GM19043 (cell line): ENCODE measurements around the gene MYO6.
"Not testable (repeated sequence)": the region's sequence is repeated elsewhere in the genome, so short reads cannot be mapped to it uniquely, and the experiment has no call there.

Source experiments
- ATAC-seq: cut with Tn5 transposase; IDR thresholded peaks from one replicate; pipeline ENCODE4 v1.9.1; 2021; ENCODE audit warnings: low read depth; ENCODE audit not compliant: unreplicated experiment

MYO6 gene

DNA sequence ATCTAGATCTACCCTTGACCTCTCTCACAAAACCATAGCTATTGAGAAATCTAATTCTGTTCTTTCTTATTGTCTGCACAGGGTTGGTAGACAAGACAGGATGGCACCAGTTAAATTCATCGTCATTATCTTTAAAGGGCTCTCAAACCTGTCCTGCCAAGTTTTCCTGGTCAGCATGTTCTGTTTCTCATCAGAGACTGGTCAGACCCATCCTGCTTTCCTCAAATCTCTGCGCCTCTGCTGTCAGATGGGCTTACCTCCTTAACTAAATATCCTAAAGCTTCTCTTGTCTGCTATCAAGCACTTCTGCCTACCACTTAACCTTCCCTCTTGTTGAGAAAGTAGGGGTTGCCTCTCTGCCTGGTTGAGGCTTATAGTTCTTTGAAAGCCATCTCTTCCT lies 125.2 kb downstream of the MYO6 start:
- ATAC-seq = no peak

DNA sequence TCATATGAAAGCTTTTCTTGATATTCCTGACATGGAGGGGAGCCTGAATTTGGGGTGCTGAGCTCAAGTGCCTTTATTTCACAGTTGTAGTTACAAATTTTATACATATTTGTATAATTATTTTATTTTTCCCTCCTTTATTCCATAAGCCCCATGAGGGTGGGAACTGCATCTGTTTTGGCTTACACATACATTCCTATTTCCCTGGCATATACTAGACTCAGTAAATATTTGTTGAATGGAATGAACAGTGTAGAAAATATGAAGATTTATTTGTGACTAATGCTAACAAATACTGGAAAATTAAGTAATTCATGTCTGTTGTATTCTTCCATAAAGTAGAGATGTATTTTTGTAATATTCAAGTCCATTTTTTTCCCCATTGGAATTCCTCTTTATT lies 127.1 kb downstream of the MYO6 start:
- ATAC-seq = no peak

GRCh38 chr6:75880305-75880704 lies 131.3 kb downstream of the MYO6 start:
- no peak for ATAC-seq

GRCh38 chr6:75882734-75883133 lies 133.7 kb downstream of the MYO6 start:
- ATAC-seq = no peak

DNA sequence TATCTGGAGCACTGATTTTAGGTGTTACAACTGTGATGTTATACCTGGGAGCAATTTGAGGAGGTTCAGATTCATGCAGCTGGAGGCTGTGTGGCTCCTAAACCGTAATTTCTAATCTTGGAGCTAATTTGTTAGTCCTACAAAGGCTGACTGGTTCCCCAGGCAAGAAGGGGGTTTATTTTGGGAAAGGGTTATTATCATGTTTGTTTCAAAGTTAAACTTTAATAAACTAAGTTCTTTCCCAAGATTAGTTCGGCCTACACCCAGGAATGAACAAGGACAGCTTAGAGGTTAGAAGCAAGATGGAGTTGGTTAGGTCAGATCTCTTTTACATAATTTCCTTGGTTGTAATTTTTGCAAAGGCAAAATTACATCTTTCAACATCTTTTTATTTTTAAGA lies 135.8 kb downstream of the MYO6 start:
- ATAC-seq = no peak

GRCh38 chr6:75892384-75892783 lies 143.3 kb downstream of the MYO6 start:
- no peak for ATAC-seq

- peak; percentile 79 for ATAC-seq
Observed at GRCh38 chr6:75893058-75893775, 144.2 kb downstream of the MYO6 start.

- ATAC-seq = no peak
Observed at GRCh38 chr6:75893776-75894152, 144.7 kb downstream of the MYO6 start.

DNA sequence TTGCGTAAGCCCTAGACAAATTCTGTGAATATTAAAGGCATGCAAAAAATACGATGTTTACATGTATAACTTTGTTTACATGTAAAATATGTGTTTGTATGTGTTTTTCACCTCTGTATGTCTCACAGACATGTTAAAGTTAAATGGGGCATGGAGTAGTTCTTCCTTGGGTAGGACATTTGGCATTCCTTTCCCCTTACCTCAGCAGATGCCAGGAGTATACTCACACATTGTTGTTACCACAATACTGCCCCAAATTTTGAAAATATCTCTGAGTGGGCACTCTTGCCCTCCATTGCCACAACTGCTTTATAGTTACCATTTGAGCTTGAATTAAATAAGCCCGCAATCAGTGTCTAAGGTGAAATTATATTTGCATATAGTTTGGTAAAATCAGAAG lies 147.5 kb downstream of the MYO6 start:
- ATAC-seq = no peak

- ATAC-seq = not testable (repeated sequence)
Observed at GRCh38 chr6:75900216-75900615, 151.2 kb downstream of the MYO6 start.

DNA sequence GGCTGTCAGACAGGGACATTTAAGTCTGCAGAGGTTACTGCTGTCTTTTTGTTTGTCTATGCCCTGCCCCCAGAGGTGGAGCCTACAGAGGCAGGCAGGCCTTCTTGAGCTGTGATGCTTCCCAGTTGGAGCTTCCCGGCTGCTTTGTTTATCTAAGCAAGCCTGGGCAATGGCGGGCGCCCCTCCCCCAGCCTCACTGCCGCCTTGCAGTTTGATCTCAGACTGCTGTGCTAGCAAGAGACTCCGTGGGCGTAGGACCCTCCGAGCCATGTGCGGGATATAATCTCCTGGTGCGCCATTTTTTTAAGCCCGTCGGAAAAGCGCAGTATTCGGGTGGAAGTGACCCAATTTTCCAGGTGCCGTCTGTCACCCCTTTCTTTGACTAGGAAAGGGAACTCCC lies 156.1 kb downstream of the MYO6 start:
- ATAC-seq = not testable (repeated sequence)

DNA sequence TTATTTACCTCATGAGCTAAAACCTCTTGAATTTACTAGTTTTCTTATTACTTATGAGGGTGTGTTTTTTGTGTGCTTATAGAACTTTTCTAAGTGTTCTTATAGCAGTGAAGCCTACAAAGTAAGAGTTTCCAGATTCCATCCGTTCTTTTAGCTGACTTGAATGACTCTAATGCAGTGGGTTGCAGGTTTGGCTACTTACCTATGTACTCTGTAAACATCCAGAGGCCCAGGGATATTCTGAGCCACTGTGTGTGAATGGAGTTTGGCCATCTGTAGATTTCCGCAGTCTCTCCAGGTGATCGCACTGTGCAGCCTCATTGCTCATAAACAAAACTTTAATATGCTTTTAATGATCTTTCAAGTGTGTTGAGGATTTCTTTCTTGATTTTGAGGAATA lies 157.8 kb downstream of the MYO6 start:
- no peak for ATAC-seq

DNA sequence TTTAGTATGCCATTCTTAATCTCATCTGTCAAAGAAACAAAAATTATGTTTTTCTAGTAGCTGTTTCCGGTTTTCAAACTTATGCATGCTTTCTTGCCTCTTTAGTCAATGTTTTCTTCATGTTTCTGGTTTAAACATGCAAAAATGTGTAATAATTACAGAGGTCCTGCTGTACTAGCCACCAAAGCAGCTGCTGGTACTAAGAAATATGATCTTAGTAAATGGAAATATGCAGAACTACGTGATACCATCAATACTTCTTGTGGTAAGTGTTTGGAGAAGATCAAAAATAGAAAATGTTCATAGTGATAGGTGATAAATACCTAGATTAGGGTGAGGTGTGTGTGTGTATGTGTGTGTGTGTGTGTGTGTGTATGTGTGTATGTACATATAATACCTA lies 158.4 kb downstream of the MYO6 start:
- ATAC-seq = no peak

DNA sequence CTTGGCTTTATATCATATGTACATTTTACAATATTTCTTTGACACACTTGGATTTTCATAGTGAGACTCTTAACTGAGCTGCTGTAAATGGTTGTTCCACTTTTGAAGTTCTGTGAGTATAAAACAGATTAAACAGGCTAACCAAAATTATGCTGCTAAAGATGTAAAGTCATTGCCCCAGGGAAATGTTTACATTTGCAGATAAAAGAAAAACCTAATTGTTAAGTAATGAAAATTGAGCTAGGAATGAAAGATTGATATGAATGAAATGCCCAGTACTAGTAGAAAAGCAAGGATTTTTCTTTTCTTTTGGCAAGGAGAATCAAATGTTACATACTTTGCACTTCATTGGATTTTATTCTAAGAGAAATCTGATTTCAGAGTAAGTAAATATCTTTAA lies 164.0 kb downstream of the MYO6 start:
- ATAC-seq = no peak

DNA sequence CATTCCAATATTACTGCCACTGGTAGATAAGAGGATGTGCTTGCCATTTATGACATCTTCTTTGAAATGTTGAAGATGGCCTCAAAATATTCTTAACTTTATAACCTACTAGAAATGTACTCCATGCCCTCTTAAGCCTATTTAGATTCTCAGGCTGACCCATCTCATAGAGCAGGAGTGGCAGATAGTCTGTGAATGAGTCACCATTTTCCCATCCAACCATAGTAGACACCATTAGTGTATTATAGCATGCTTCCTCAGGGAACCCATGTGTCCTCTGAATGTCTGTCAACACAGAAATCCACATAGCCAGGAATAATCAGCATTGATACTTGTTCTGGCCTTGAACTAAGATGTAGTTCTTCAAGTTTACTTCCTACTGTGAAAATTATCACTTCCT lies 173.2 kb downstream of the MYO6 start:
- no peak for ATAC-seq

DNA sequence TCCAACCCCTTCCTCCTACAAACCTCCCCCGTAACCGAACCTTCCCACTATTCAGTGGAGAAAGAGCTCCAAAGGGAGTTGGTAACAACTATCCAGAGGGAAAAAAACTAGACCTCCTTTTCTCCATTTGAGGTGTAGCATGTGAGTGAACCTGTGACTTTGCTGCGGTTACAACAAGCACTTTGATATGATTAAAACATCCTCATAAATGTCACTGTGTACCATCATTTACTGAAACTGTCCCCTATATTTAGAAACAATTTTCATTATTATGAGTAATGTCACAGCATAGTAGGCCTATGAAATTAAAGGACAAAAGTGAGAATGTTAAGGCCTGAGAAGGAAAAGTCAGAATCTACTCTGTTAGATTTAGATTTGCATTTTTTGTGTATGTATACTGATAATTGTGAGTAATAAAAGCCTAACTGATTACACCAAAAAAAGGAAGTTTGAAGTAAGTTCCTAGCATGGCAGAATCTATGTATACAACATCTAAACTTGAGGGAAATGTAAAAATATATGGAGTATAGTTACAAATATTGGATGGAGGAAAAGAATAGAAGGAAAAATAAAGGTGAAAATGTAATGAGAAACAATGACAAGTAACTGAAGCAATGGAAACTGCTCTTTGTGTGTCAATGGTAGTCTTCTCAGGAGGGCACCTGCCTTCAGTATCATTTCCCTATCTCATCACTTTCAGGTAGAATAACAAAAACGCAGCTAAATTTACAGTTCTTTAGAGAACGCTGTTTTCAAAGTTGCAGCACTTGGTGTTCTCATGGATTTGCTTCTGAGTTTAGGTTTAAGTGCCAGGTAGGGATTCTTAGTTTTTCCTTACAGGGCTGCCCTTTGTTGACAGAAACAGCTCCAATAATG lies 177.5 kb downstream of the MYO6 start:
- no peak for ATAC-seq

DNA sequence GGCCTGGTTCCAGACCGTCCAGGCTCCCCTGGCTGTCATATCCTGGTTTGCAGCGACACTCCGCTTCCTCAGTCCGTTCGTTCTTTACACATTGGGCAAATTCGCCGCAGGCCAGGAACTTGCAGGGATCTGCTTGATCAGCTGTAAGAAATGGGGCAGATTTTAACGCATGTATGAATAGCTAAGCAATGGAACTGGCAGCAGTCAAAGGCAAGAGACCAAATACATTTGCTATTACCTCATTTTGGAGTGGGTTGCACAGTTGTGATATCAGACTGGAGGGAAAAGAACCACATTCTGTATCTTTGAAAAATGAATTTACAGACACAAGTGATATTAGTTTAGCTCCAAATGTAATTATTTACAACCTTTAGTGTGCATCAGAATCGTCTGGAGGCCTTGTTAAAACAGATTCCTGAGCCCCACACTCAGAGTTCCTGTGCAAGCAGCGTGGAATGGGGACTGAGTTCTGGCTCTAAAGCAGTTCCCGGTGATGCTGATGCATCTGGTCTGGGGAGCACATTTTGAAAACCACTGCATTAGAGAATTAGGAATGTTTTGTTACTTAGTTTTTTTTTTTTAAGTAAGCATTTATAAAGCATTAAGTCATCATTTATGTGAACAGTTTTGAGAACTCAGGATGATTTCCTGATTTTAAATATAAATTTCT lies 182.1 kb downstream of the MYO6 start:
- ATAC-seq = no peak

DNA sequence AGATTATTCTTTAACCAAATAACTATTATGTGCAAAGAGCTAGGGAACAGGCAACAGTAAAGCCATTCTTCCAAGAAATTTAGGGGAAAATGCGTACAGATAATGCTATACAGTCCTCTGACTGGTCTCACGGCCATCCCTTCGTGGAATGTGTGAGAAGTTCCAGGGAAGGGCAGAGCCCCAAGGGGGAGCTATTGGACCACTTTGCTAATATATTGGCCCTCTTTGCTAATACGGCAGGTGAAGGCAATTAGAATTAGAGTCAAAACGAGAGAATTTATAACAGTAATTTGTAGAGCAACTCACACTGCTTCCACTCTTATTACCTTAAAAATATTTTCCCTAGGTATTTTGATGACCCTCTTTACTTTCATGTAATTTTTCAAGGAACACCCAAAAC lies 183.0 kb downstream of the MYO6 start:
- ATAC-seq = no peak

DNA sequence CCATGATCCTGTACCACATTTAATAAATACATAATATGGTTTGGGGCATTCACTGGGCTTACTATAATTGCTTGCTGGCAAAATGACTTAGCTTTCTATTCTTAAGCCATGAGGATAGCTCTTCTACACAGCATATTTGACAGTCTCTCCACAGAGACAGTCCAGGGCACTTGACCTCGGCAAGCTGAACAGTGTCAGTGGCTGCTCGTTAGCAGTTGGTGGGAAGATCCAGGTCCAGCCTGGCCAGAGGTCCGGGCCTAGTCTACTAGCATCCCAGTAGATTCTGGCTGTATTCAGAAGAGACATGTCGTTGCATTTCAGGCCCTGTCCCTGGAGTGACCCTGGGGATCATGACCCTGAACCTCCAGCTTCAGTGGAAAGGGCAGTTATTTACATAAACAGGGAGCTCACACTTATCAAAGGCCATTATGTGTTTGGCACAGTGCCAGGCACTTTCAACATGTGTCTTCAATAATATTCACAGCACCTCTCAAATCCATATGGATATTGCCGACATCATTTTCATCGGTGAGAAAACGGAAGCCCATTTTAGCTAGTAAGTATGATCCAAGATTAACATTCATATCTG lies 184.4 kb downstream of the MYO6 start:
- no peak for ATAC-seq

DNA sequence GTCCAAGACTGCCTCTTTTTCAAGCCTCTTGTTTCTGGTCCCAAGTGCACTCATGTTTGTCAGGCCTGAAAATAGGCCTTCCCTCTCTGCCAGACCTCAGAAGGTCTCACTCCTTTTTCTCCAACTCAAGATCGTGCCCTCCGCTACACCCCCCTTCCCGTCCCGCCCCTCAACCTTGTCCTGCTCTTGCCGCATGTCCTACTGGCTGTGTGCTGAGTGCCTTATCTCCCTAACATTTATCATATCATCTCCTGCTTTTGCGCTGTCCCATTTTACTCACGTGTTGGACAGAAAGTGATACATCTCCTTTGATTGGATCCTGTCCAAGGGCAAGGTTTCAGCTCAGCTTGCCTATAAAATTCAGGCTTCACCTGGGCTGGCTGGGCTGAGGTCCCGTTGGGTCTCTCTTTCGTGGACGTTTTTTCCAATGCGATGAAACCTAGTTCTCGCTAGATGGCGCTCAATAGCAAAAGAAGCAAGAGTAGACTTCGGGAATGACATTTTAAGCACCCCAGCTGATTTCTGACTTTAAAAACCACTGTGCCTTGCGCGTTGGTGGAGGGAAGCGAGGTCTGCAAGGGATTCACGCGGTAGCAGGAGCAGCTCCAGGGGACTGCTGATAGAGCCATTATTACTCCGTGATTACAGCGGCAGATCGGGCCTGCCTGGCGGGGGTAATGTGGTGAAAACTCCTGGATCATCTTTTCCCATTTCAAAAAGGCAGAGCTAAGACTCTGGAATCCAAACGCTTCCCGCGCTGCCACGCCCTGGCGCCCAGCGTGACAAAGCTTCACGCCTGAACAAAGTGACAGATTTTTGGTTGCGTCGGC lies 185.8 kb downstream of the MYO6 start:
- ATAC-seq = peak; percentile 70
